CD4-positive, CD25-positive, alpha-beta regulatory T cell (primary cell): Measurements from ENCODE around the gene CNOT6. TPM values are rescaled to one million over a fixed set of nuclear protein-coding genes. Genes with fewer than 3 reads are reported as not detected.

Experiments used
- ATAC-seq, 2 donors: fragments of 150-1000 bp; cut with Tn5 transposase; one replicate each; pipeline ENCODE4 v1.10.0; 2021; ENCODE audit warnings: low read depth in 2 of 2, moderate number of reproducible peaks in 2 of 2, moderate library complexity in 1 of 2
- DNase-seq, 3 donors: peaks; one replicate each; pipeline versions ENCODE4 v3.0.0 to v3.0.0-alpha.2; 2012 to 2022; ENCODE audit warnings: mixed read lengths in 1 of 3
- H3K27ac ChIP-seq: one replicate; pipeline ENCODE4 v1.7.0; 2013; ENCODE audit warnings: mild to moderate bottlenecking, low read length; ENCODE audit not compliant: insufficient read depth, poor library complexity, severe bottlenecking
- H3K27me3 ChIP-seq: one replicate; pipeline ENCODE4 v1.7.0; 2013; ENCODE audit warnings: low read length; ENCODE audit not compliant: control insufficient read depth, insufficient read depth
- H3K36me3 ChIP-seq: one replicate; pipeline ENCODE4 v1.7.0; 2013; ENCODE audit warnings: mild to moderate bottlenecking, low read length, moderate library complexity; ENCODE audit not compliant: control insufficient read depth, insufficient read depth
- H3K4me1 ChIP-seq: 2 replicates; pipeline ENCODE4 v1.7.0; 2013; ENCODE audit warnings: mild to moderate bottlenecking, low read length; ENCODE audit not compliant: insufficient read depth, control insufficient read depth, poor library complexity, severe bottlenecking
- H3K4me3 ChIP-seq: one replicate; pipeline ENCODE4 v1.7.0; 2013; ENCODE audit warnings: low read depth, mild to moderate bottlenecking, low read length, moderate library complexity
- H3K9me3 ChIP-seq, 2 experiments: 1 replicate in 1 of 2; 2 replicates in 1 of 2; pipeline ENCODE4 v1.7.0; 2013; ENCODE audit warnings: low read length in 2 of 2, mild to moderate bottlenecking in 1 of 2, moderate library complexity in 1 of 2; ENCODE audit not compliant: control insufficient read depth in 2 of 2
- H3K27ac Mint-ChIP-seq, 3 donors: one replicate each; pipeline ENCODE4 v1.8.0; 2020 to 2022; ENCODE audit warnings: mild to moderate bottlenecking in 3 of 3, mixed read lengths in 3 of 3, moderate library complexity in 2 of 3
- H3K27me3 Mint-ChIP-seq: one replicate; pipeline ENCODE4 v1.8.0; 2022; ENCODE audit warnings: mild to moderate bottlenecking, mixed read lengths
- H3K36me3 Mint-ChIP-seq: one replicate; pipeline ENCODE4 v1.8.0; 2020; ENCODE audit warnings: mixed read lengths
- H3K4me1 Mint-ChIP-seq, 4 donors: one replicate each; pipeline ENCODE4 v1.8.0; 2020 to 2022; ENCODE audit warnings: mixed read lengths in 4 of 4, mild to moderate bottlenecking in 1 of 4
- H3K4me3 Mint-ChIP-seq, 4 donors: one replicate each; pipeline ENCODE4 v1.8.0; 2020 to 2022; ENCODE audit warnings: mild to moderate bottlenecking in 4 of 4, mixed read lengths in 4 of 4, moderate library complexity in 3 of 4
- H3K9me3 Mint-ChIP-seq, 7 donors: one replicate each; pipeline ENCODE4 v1.8.0; 2020 to 2022; ENCODE audit warnings: mixed read lengths in 7 of 7, mild to moderate bottlenecking in 3 of 7, moderate library complexity in 2 of 7
- polyA plus RNA-seq, 4 donors: library from polyadenylated mRNA; unstranded; fragments of 300-500 nt; fragmentation: Illumina TruSeq; gene quantifications; one replicate each; pipeline ENCODE4 v1.2.3, GENCODE V29; 2021
- total RNA-seq: library from RNA; stranded (reverse); gene quantifications from one replicate; pipeline ENCODE4 v1.2.3, GENCODE V29; 2022

The CNOT6 gene
- total and polyA plus RNA-seq, 5 donors from 2014 or later: 7.6 to 22.8 (median 9.0) TPM

- Histone ChIP-seq H3K27me3 (no peaks in the 10 kb centered on the region), H3K27ac (no peak overlapping the region), H3K4me3 (no peak overlapping the region), H3K9me3 (no peaks in the 10 kb centered on the region), H3K36me3 (peaks cover 33% of the 10 kb centered on the region), H3K4me1 (no peaks in the 10 kb centered on the region)
- Mint-ChIP-seq H3K9me3 (no peaks in the 10 kb centered on the region), H3K36me3 (peaks cover 48% of the 10 kb centered on the region), H3K27ac (peak overlapping the region in 1 of 3 donors; percentile 72), H3K4me1 (peaks cover 17 to 23% (median 21%) of the 10 kb centered on the region in 4 donors), H3K27me3 (no peaks in the 10 kb centered on the region), H3K4me3 (no peak overlapping the region)
- ATAC-seq (no peak), DNase-seq (no peak)
Measured at GRCh38 chr5:180533845-180534244, 39.7 kb downstream of the CNOT6 start.

- peaks cover 20 to 34% (median 29%) of the 10 kb centered on the region in 4 donors for H3K4me1 Mint-ChIP-seq
- peak overlapping the region in 1 of 3 donors; percentile 77 for H3K27ac Mint-ChIP-seq
- ATAC-seq: no peak
- H3K9me3 Mint-ChIP-seq: no peaks in the 10 kb centered on the region
- DNase-seq: no peak
- peaks cover 47% of the 10 kb centered on the region for H3K36me3 Mint-ChIP-seq
- Histone ChIP-seq H3K27me3 (no peaks in the 10 kb centered on the region), H3K36me3 (peaks cover 25% of the 10 kb centered on the region), H3K9me3 (no peaks in the 10 kb centered on the region), H3K4me3 (no peak overlapping the region), H3K4me1 (no peaks in the 10 kb centered on the region), H3K27ac (no peak overlapping the region)
- H3K27me3 Mint-ChIP-seq: no peaks in the 10 kb centered on the region
- H3K4me3 Mint-ChIP-seq: no peak overlapping the region
Measured at GRCh38 chr5:180535573-180535972, 41.4 kb downstream of the CNOT6 start.

GRCh38 chr5:180540050-180540694, 46.0 kb downstream of the CNOT6 start:
- DNase-seq (peak in 1 of 3 donors; percentile 30), ATAC-seq (no peak)
- Mint-ChIP-seq H3K4me1 (peaks cover 19 to 41% (median 35%) of the 10 kb centered on the region in 4 donors), H3K36me3 (peaks cover 44% of the 10 kb centered on the region), H3K27ac (peak overlapping the region in 1 of 3 donors; percentile 51), H3K27me3 (no peaks in the 10 kb centered on the region), H3K4me3 (no peak overlapping the region), H3K9me3 (no peaks in the 10 kb centered on the region)
- no peak overlapping the region for H3K27ac ChIP-seq
- H3K27me3 ChIP-seq: no peaks in the 10 kb centered on the region
- peaks cover 23% of the 10 kb centered on the region for H3K36me3 ChIP-seq
- no peak overlapping the region for H3K4me3 ChIP-seq
- H3K4me1 ChIP-seq: no peaks in the 10 kb centered on the region
- H3K9me3 ChIP-seq: no peaks in the 10 kb centered on the region

GRCh38 chr5:180541710-180542109, 47.5 kb downstream of the CNOT6 start:
- Histone ChIP-seq H3K27ac (no peak overlapping the region), H3K4me1 (no peaks in the 10 kb centered on the region), H3K27me3 (no peaks in the 10 kb centered on the region), H3K36me3 (peaks cover 12% of the 10 kb centered on the region), H3K4me3 (no peak overlapping the region), H3K9me3 (no peaks in the 10 kb centered on the region)
- peak overlapping the region in 2 of 3 donors; percentile 38 to 48 for H3K27ac Mint-ChIP-seq
- DNase-seq (no peak), ATAC-seq (no peak)
- H3K36me3 Mint-ChIP-seq: peaks cover 47% of the 10 kb centered on the region
- no peaks in the 10 kb centered on the region for H3K9me3 Mint-ChIP-seq
- no peaks in the 10 kb centered on the region for H3K27me3 Mint-ChIP-seq
- no peak overlapping the region for H3K4me3 Mint-ChIP-seq
- peaks cover 18 to 45% (median 34%) of the 10 kb centered on the region in 4 donors for H3K4me1 Mint-ChIP-seq

GRCh38 chr5:180545248-180545647, 51.1 kb downstream of the CNOT6 start:
- Histone ChIP-seq H3K27ac (no peak overlapping the region), H3K27me3 (no peaks in the 10 kb centered on the region), H3K9me3 (no peaks in the 10 kb centered on the region), H3K4me1 (no peaks in the 10 kb centered on the region), H3K4me3 (no peak overlapping the region), H3K36me3 (peaks cover 13% of the 10 kb centered on the region)
- peaks cover 38% of the 10 kb centered on the region for H3K36me3 Mint-ChIP-seq
- H3K4me3 Mint-ChIP-seq: no peak overlapping the region
- ATAC-seq: no peak
- H3K4me1 Mint-ChIP-seq: peaks cover 16 to 42% (median 29%) of the 10 kb centered on the region in 4 donors
- no peaks in the 10 kb centered on the region for H3K9me3 Mint-ChIP-seq
- no peak for DNase-seq
- no peak overlapping the region for H3K27ac Mint-ChIP-seq
- no peaks in the 10 kb centered on the region for H3K27me3 Mint-ChIP-seq

- Mint-ChIP-seq H3K9me3 (no peaks in the 10 kb centered on the region), H3K4me3 (peak overlapping the region in 1 of 4 donors; percentile 20), H3K27me3 (no peaks in the 10 kb centered on the region), H3K27ac (peak overlapping the region in 2 of 3 donors; percentile 26 to 79), H3K4me1 (peaks cover 15 to 35% (median 24%) of the 10 kb centered on the region in 4 donors), H3K36me3 (peaks cover 37% of the 10 kb centered on the region)
- H3K27me3 ChIP-seq: no peaks in the 10 kb centered on the region
- no peak for ATAC-seq
- peak in 1 of 3 donors; percentile 44 for DNase-seq
- H3K36me3 ChIP-seq: peaks cover 40% of the 10 kb centered on the region
- H3K4me3 ChIP-seq: no peak overlapping the region
- no peaks in the 10 kb centered on the region for H3K9me3 ChIP-seq
- H3K27ac ChIP-seq: no peak overlapping the region
- H3K4me1 ChIP-seq: no peaks in the 10 kb centered on the region
Measured at GRCh38 chr5:180548563-180548962, 54.4 kb downstream of the CNOT6 start.

GRCh38 chr5:180553530-180553929, 59.4 kb downstream of the CNOT6 start:
- no peaks in the 10 kb centered on the region for H3K4me1 ChIP-seq
- no peaks in the 10 kb centered on the region for H3K9me3 ChIP-seq
- Mint-ChIP-seq H3K27me3 (no peaks in the 10 kb centered on the region), H3K36me3 (peaks cover 46% of the 10 kb centered on the region), H3K9me3 (no peaks in the 10 kb centered on the region), H3K4me3 (no peak overlapping the region), H3K4me1 (peaks cover 13 to 38% (median 18%) of the 10 kb centered on the region in 4 donors), H3K27ac (no peak overlapping the region)
- DNase-seq: no peak
- ATAC-seq: no peak
- H3K4me3 ChIP-seq: no peak overlapping the region
- H3K27ac ChIP-seq: no peak overlapping the region
- no peaks in the 10 kb centered on the region for H3K27me3 ChIP-seq
- peaks cover 55% of the 10 kb centered on the region for H3K36me3 ChIP-seq
